IPS DF 19.7 (cell line): Measurements from ENCODE around the gene CTIF.
"Not testable (repeated sequence)": the region's sequence is repeated elsewhere in the genome, so short reads cannot be mapped to it uniquely, and the experiment has no call there.

Source experiments
- DNase-seq: peaks from one replicate; pipeline ENCODE4 v3.0.0-alpha.2; 2013; ENCODE audit warnings: low read depth, low spot score

The CTIF gene

GRCh38 chr18:48640566-48641270, 101.9 kb downstream of the CTIF start:
- DNase-seq, result no peak

- no peak for DNase-seq
Observed at GRCh38 chr18:48641981-48642380, 103.2 kb downstream of the CTIF start.

- no peak for DNase-seq
Observed at GRCh38 chr18:48642503-48642902, 103.7 kb downstream of the CTIF start.

DNA sequence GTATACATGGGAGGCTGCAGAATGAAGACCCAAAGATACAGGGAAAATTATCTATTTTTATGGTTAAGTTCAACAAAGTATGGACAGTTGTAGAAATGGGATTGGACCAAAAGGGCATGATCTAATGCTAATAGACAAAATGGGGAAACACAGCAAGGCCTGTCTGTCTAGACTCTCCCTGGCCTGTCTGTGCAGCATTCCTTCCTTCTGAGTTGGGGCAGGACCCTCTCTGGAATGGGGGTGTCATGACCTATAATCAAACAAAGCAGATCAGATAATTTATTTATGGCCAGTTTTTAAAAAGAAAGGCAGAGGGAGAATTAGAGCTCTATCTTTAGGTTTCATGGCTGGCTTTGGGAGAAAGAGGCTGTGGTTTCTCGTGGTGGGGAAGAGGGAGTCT, 104.4 kb downstream of the CTIF start:
- DNase-seq, result no peak

DNA sequence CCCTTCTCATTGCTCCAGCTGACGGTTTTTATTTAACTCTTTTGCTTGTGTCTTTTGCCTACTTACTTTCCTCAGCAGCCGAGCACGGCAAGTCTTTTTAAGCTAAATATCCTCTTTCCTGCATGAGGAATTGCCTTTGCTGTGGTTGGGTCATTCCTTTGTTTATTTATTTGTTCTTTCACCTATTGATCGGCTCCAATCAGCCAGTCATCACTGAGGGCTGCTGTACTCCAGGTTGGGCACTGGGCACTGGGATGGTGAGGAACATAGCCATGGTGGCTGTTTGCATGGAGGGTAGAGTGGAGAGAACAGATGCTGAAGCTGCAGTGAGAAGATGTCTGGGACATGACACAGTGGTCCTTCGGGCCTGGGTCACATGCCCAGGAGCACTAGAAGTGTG, 105.2 kb downstream of the CTIF start:
- no peak for DNase-seq

GRCh38 chr18:48645427-48646002, 106.7 kb downstream of the CTIF start:
- DNase-seq, result no peak

GRCh38 chr18:48646976-48647375, 108.1 kb downstream of the CTIF start:
- no peak for DNase-seq

DNA sequence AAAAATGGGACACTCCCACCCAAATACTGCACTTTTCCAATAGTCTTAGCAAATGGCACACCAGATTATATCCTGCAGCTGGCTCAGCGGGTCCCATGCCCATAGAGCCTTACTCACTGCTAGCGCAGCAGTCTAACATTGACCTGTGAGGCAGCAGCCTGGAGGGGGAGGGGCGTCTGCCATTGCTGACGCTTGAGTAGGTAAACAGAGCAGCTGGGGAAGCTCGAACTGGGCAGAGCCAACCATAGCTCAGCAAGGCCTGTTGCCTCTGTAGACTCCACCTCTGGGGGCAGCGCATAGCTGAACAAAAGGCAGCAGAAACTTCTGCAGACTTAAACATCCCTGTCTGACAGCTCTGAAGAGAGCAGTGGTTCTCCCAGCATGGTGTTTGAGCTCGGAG, 110.4 kb downstream of the CTIF start:
- DNase-seq, result no peak

DNA sequence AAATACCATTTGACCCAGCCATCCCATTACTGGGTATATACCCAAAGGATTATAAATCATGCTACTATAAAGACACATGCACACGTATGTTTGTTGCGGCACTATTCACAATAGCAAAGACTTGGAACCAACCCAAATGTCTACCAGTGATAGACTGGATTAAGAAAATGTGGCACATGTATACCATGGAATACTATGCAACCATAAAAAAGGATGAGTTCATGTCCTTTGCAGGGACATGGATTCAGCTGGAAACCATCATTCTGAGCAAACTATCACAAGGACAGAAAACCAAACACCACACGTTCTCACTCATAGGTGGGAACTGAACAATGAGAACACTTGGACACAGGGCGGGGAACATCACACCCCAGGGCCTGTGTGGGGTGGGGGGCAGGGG, 115.8 kb downstream of the CTIF start:
- not testable (repeated sequence) for DNase-seq

DNA sequence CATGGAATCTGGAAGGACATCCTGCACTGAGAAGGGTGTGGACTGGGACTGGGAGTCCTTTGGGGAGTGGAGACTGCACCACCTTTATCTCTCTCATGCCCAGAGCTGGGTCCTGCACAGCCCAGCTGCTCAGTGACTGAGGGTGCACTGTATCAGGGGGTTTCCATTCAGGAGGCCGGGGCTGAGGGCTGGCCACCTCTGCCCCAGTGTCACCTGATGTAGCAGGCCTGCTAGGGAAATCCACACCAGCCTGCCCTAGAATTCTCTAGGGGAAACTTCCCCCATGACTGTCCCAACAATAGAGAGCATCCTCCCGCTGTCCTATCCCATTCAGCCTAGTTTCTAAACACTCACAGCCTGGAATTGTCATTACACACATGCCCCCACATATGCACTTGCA, 116.7 kb downstream of the CTIF start:
- no peak for DNase-seq

- no peak for DNase-seq
Observed at GRCh38 chr18:48656176-48656575, 117.3 kb downstream of the CTIF start.

DNA sequence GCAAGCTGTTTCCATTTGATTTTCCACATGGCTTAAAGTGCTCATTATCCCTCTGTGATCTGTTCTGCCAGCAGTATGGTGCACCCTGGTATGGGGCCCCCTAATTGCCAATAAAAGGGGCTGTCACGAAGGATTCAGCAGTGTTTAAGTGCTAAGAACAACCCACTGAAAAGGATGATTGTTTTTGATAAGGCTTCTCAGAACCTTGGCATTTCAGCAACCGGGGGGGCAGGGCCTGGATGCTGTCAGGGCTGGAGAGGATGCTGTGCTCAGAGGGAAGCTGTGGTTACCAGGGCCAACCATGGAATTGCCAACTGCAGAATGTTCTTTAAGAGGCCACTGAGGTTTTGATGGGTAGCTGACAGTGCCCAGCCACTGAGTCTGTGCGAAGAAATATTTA, 117.8 kb downstream of the CTIF start:
- no peak for DNase-seq

DNA sequence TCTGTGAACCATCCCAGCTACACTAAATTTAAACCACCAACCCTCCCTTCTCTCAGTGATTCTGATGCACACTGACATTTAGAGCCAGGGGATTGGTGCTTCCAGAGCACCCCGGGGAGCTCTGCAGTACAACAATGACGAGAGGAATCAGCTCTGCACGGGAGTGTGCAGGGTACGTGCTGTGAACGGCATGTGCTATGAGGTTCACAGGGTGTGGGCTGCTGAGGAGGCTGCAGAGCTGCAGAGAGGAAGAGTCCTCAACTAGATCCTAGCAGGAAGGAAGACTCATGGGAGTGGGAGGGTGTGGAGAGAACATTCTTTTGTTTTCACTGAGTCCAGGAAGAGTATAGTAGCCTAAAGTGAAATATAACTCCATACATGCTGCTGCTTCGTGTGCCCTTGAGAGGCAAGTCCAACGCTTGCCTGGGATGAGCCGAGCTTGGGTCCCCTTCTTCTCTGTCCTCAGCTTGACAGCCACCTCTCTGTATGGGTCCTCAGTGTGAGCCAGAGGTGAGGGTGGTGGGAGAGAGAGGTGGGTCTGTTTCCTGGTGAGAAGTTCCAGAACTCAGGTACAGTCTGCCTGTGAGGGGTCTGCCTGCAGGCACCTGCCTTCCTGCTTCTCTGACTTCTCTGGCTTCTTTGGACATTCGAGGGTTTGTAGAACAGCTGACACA, 118.8 kb downstream of the CTIF start:
- DNase-seq, result no peak

DNA sequence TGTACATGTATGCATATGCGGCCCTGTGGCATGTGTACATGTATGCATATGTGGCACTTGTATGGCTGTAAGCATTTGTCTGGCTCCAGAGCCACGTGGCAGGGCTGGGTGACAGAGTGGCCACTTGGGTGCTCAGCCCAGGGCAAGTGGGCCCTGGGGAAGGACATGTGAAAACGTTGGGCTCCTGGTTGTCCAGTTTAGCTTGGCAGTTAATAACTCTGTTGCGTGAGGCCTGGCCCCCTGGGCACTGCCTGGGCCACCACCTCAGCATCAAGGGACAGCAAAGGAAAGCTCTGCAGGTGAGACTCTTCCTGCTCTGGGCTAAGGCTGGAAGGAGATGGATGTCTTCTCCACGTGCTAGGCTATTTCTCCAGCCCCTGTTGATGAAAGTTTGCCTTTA, 119.9 kb downstream of the CTIF start:
- DNase-seq, result no peak

DNA sequence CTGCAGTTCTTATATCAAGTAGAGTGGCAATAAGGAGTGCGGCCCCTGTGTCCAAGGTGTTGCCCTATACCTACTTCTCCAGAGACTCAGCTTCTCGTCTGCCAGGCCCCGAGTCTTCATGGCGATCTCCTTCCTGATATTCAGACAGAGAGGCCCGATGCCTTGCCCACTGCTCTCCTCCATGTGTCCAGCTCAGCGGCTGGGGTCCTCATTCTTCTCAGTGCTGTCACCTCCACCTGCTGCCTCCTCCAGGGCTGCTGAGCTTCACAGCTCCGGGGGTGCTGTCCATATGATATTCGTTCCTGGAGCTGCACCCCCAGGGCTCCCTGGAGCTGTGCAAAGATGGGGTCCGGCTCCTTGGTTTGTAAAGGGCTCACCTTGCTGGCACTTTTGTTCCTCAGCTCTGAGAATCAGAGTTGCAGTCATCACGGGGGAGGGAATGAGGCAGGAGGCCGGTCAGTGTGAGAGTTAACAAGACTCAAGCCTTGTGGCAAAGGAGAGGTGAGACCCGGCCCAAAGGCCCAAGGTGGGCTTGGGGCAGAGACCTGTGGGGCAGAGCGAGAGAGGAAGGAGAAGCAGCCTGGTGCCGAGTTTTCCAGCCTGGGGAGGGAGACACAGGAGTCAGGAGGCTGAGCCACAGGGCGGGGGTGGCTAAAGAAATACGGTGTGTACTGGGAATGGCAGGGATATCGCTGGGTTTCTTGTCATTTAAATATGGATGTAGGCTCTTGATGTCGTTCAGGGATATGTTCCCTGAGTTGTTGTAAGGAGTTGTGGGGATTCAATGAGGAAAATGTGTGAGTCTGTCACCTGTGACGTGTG, 120.6 kb downstream of the CTIF start:
- DNase-seq, result no peak

- DNase-seq, result no peak
Observed at GRCh38 chr18:48660346-48661228, 121.8 kb downstream of the CTIF start.

- DNase-seq, result no peak
Observed at GRCh38 chr18:48661421-48661820, 122.6 kb downstream of the CTIF start.

GRCh38 chr18:48662011-48662661, 123.3 kb downstream of the CTIF start:
- DNase-seq, result no peak

DNA sequence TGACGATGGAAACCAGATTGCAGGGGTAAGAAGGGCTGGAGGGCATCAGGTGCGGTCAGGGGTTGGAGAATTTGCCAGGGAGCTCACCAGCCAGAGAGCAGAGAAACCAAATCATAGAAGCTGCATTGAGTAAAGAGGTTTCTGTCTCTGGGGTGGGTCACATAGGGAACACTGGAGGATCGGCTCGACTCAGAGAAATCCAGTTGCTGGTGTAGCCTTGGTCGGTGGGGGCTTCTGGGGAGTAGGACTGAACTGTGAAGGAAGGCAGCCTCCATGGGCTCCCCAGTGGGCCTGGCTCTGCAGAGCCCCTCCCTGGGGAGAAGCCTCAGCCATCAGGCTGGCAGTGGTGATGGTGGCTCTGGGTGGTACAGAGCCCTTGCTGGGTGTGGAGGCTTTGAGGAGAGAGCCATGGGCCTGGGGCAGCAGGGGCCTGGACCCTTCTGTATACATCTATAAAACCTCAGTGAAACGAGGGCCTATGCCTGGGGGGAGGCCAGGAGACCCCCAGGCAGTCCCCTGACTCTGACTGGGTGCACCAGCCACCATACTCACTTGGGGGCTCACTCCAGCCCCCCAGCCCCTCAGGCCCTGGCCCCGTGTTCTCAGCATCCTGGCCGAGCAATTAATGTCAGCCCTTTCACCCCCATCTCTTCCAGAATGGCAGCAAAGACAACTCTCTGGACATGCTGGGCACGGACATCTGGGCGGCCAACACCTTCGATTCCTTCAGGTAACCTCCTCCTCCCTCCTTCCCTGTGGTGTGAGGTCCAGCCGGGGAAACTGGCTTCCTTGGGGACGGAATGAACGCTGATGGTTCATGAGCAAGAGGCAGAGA, 124.5 kb downstream of the CTIF start:
- DNase-seq, result no peak
